BLaER1 (cell line): ENCODE measurements around the gene MAP3K5.

Experiments
- H3K27ac ChIP-seq: shearing (Covaris generic); formaldehyde crosslinking; 2 replicates; pipeline ENCODE4 v1.8.1; 2022
- H3K27me3 ChIP-seq: shearing (Covaris generic); formaldehyde crosslinking; 2 replicates; pipeline ENCODE4 v1.8.1; 2022
- H3K36me3 ChIP-seq: shearing (Covaris generic); formaldehyde crosslinking; 2 replicates; pipeline ENCODE4 v1.8.1; 2022
- H3K4me1 ChIP-seq: shearing (Covaris generic); formaldehyde crosslinking; 2 replicates; pipeline ENCODE4 v1.8.1; 2022
- H3K4me2 ChIP-seq: shearing (Covaris generic); formaldehyde crosslinking; 2 replicates; pipeline ENCODE4 v1.8.1; 2022
- H3K4me3 ChIP-seq: shearing (Covaris generic); formaldehyde crosslinking; 2 replicates; pipeline ENCODE4 v1.8.1; 2022
- H3K9ac ChIP-seq: shearing (Covaris generic); formaldehyde crosslinking; 2 replicates; pipeline ENCODE4 v1.8.1; 2022
- H3K9me3 ChIP-seq: shearing (Covaris generic); formaldehyde crosslinking; 2 replicates; pipeline ENCODE4 v1.8.1; 2022
- H4K20me1 ChIP-seq: shearing (Covaris generic); formaldehyde crosslinking; 2 replicates; pipeline ENCODE4 v1.8.1; 2022
- Cebpa-rat ChIP-seq: shearing (Covaris generic); IDR thresholded peaks from 2 replicates; pipeline ENCODE4 v1.8.1; 2022

Gene MAP3K5

DNA sequence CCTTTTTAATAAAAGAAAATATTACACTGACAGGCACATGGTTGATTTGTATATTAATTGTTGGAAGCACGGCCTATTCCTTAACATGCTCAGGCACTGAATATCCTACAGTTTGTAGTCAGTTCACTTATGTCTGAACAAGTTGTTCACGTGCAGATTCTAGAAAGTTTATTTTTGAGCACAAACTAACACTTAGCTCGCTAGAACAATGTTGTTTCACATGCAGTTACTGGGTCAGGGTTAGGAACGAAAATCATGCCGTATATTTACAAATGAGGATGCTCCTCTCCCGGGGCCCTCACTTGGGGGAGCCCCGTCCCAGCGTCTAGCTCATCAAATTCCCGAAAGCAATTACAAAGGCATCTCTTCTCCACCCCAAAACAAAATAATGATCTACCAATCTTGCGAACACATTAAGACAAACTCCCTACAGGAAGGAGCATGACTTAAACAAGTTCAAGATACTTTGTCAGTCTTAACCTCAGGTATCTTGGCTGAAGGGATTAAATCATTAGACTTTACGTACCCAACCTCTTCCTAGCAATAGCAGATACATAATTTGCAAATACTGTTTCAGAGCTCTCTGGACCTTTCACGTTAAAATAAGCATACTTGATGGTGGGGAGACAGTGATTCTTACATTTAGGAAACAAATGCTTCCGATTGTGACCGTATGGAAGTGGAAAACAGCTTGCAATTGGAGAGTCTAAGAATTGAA, 243.5 kb downstream of the MAP3K5 start:
- no peak for TF ChIP-seq Cebpa-rat
- Histone ChIP-seq H3K27ac (no peak overlapping the region), H3K9me3 (no peaks in the 10 kb centered on the region; the same call in 1 of the 2 replicates), H3K4me2 (no peak overlapping the region), H3K4me1 (peaks cover 18% of the 10 kb centered on the region), H3K9ac (no peak overlapping the region), H3K27me3 (peaks cover 51% of the 10 kb centered on the region), H3K36me3 (no peaks in the 10 kb centered on the region), H4K20me1 (peaks cover 31% of the 10 kb centered on the region), H3K4me3 (no peak overlapping the region)

GRCh38 chr6:136547871-136548270, 244.4 kb downstream of the MAP3K5 start:
- Histone ChIP-seq H3K36me3 (no peaks in the 10 kb centered on the region), H3K4me2 (no peak overlapping the region)

DNA sequence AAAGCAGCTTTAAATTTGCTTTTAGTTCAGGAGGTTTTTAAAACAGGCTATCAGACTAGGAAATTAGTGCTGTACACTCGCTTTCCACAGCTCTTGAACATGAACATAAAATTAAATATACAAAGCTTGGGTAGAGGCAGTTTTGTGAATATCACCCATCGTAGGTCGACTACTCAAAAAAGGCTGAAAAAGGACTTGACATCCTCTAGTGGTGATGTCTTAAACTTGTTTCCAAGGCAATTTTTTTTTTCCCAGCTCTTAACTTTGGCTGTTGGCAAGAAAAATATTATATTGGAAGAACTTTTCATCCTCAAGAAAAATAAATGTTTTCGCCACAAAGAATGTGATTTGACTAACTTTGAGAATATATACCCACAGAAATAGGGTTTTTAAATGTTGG, 244.9 kb downstream of the MAP3K5 start:
- Histone ChIP-seq H3K4me3 (no peak overlapping the region), H3K36me3 (no peaks in the 10 kb centered on the region), H3K27me3 (peaks cover 43% of the 10 kb centered on the region), H3K4me2 (no peak overlapping the region), H3K4me1 (peaks cover 18% of the 10 kb centered on the region), H3K9me3 (no peaks in the 10 kb centered on the region; the same call in 1 of the 2 replicates), H3K27ac (no peak overlapping the region), H3K9ac (no peak overlapping the region), H4K20me1 (peaks cover 31% of the 10 kb centered on the region)
- no peak for TF ChIP-seq Cebpa-rat

More at GRCh38 chr6:136547871-136548270, 244.4 kb downstream of the MAP3K5 start:
- Histone ChIP-seq H3K4me3 (no peak overlapping the region), H3K9me3 (no peaks in the 10 kb centered on the region; the same call in 1 of the 2 replicates), H3K9ac (no peak overlapping the region), H3K27me3 (peaks cover 48% of the 10 kb centered on the region), H3K27ac (no peak overlapping the region), H4K20me1 (peaks cover 31% of the 10 kb centered on the region), H3K4me1 (peaks cover 18% of the 10 kb centered on the region)
- TF ChIP-seq Cebpa-rat, result no peak

GRCh38 chr6:136546331-136546730, 245.9 kb downstream of the MAP3K5 start:
- H3K9ac ChIP-seq, result no peak overlapping the region
- no peak overlapping the region for H3K27ac ChIP-seq
- peaks cover 31% of the 10 kb centered on the region for H4K20me1 ChIP-seq
- H3K4me1 ChIP-seq, result peaks cover 18% of the 10 kb centered on the region
- peaks cover 33% of the 10 kb centered on the region for H3K27me3 ChIP-seq
- no peak for TF ChIP-seq Cebpa-rat
- H3K4me2 ChIP-seq, result no peak overlapping the region
- H3K36me3 ChIP-seq, result no peaks in the 10 kb centered on the region
- H3K4me3 ChIP-seq, result no peak overlapping the region
- H3K9me3 ChIP-seq, result no peaks in the 10 kb centered on the region; the same call in 1 of the 2 replicates

DNA sequence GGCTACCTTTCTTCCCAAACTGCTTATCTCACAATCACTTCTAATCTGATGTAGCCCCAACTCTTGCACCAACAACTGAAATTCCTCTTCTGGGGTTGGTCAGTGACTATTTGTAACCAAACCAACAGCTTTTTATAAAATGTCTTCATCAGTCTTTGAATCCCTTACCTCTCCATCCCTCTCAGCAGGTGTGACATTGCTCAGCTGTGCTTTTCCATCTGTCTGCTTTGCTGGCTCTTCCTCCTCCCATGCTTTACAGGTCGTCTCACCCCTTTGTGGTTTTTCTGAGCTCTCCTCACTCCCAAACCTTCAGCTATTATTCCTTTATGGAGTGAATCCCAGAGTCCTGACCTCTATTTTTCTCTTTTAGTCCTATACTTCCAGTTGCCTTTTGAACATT, 248.0 kb downstream of the MAP3K5 start:
- Histone ChIP-seq H3K27me3 (peaks cover 13% of the 10 kb centered on the region), H3K9ac (no peak overlapping the region), H3K4me2 (no peak overlapping the region), H3K4me1 (0 out of 2 replicates have a peak, but pooled peaks cover under 1% of the 10 kb centered on the region), H3K4me3 (no peak overlapping the region), H4K20me1 (peaks cover 11% of the 10 kb centered on the region), H3K36me3 (no peaks in the 10 kb centered on the region), H3K27ac (no peak overlapping the region), H3K9me3 (no peaks in the 10 kb centered on the region)
- no peak for TF ChIP-seq Cebpa-rat

DNA sequence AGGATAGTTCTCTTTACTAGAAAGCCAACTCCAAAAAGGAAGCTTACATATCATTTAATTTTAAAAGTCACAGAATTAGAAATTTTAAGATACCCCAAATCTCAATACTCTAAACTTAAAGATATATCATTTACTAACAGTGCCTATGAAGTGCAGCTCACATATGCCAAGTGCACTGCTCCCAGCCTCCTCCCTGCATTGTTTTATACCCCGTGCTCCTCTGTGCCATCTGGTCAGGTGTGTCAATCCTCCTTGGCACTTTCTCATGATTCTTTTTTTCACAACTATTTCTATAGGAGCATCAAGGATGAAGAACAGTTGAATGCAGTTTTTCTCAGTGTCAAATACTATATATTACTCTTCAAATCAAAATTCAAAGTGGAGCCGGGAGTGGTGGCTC, 250.9 kb downstream of the MAP3K5 start:
- Histone ChIP-seq H3K4me1 (no peaks in the 10 kb centered on the region), H4K20me1 (no peaks in the 10 kb centered on the region), H3K27ac (no peak overlapping the region)

DNA sequence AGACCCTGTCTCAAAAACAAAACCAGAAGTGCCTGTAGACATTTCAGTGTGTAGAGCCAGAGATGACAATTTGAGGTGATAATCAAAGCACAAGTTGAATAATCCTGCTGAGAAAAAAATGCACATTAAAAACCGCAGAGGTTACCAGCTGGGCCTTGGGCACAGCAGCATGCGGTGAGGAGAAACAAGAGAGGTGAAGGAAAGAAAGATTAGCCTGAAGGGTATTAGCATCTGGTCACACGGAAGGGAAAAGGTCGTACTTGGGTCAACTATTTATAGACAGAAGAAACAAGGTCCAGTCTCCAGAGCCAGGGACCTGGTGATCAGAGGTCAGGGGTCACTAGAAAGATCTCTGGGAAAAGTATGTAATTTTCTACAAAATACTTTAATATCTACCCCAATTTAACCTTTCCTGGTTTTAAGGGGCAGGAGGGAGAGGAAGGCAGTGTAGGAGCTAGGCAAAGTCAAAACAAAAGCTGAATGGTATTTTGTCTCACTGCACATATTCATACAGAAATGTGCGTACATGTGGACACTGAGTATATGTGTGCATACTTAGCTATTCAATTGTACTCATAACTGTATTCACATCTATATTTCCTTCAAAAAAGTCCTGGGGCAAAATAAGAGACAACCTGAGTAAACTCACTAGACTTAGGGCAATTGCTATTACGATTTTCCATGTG, 252.2 kb downstream of the MAP3K5 start:
- Histone ChIP-seq H3K9ac (no peak overlapping the region), H3K27me3 (no peaks in the 10 kb centered on the region), H3K4me1 (no peaks in the 10 kb centered on the region), H3K4me3 (no peak overlapping the region), H3K36me3 (no peaks in the 10 kb centered on the region), H3K27ac (no peak overlapping the region), H3K4me2 (no peak overlapping the region), H3K9me3 (no peaks in the 10 kb centered on the region), H4K20me1 (no peaks in the 10 kb centered on the region)
- TF ChIP-seq Cebpa-rat, result no peak

More for the DNA sequence above, 250.9 kb downstream of the MAP3K5 start:
- Histone ChIP-seq H3K4me3 (no peak overlapping the region), H3K4me2 (no peak overlapping the region), H3K27me3 (no peaks in the 10 kb centered on the region), H3K9ac (no peak overlapping the region), H3K9me3 (no peaks in the 10 kb centered on the region), H3K36me3 (no peaks in the 10 kb centered on the region)
- no peak for TF ChIP-seq Cebpa-rat

DNA sequence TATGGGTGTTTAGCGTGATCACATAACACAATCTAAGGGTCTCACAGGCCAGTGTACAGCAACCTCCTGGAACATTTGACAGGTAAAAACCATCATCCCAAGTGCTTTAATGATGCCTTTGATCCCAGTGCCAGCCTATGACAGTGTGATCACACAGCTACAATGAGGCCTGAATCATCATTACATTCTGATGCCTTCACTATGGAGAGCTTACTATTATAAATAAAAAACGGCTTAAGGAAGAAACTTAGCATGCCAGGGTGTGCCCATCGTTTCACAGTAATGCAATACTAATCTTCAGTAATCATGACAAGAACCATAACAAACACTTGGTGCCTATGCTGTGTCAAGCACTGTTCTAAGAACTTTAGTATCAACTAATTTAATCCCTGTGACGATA, 253.4 kb downstream of the MAP3K5 start:
- H3K9ac ChIP-seq, result no peak overlapping the region
- no peaks in the 10 kb centered on the region for H3K27me3 ChIP-seq
- no peaks in the 10 kb centered on the region for H3K9me3 ChIP-seq
- no peak overlapping the region for H3K4me3 ChIP-seq
- H3K4me2 ChIP-seq, result no peak overlapping the region
- no peaks in the 10 kb centered on the region for H3K4me1 ChIP-seq
- H4K20me1 ChIP-seq, result no peaks in the 10 kb centered on the region
- H3K27ac ChIP-seq, result no peak overlapping the region
- H3K36me3 ChIP-seq, result no peaks in the 10 kb centered on the region
- TF ChIP-seq Cebpa-rat, result no peak

GRCh38 chr6:136535880-136536650, 256.2 kb downstream of the MAP3K5 start:
- no peaks in the 10 kb centered on the region for H3K4me1 ChIP-seq
- H3K4me2 ChIP-seq, result no peak overlapping the region
- no peaks in the 10 kb centered on the region for H4K20me1 ChIP-seq
- no peak overlapping the region for H3K27ac ChIP-seq
- TF ChIP-seq Cebpa-rat, result no peak
- no peaks in the 10 kb centered on the region for H3K36me3 ChIP-seq
- H3K27me3 ChIP-seq, result no peaks in the 10 kb centered on the region
- no peak overlapping the region for H3K9ac ChIP-seq
- no peaks in the 10 kb centered on the region for H3K9me3 ChIP-seq
- no peak overlapping the region for H3K4me3 ChIP-seq
